A673 (cell line): ENCODE data around the gene ERVFRD-1. TPM values are rescaled to one million over a fixed set of nuclear protein-coding genes. Genes with fewer than 3 reads are reported as not detected.

Source experiments
- BruUV-seq: library from RNA; stranded (reverse); fragments of 400-500 nt; replicated peaks from 2 replicates; lab custom pipeline; 2021; lab: Mats Ljungman, UMichigan
- CTCF ChIA-PET: fragments of 300-600 bp; sonication (Branson Sonifier 250); formaldehyde crosslinking; loops from one replicate; lab custom pipeline; 2022; ENCODE audit warnings: antibody characterized with exemption; lab: Charles Lee
- POLR2A ChIA-PET: fragments of 300-600 bp; sonication (Branson Sonifier 250); formaldehyde crosslinking; loops from one replicate; lab custom pipeline; 2022; ENCODE audit warnings: antibody characterized with exemption; ENCODE audit not compliant: low non-redundant PET; lab: Charles Lee
- DNase-seq: peaks from one replicate; pipeline ENCODE4 v3.0.0-alpha.2; 2015; ENCODE audit warnings: low spot score
- H3K27ac ChIP-seq: fragments of 200-600 bp; sonication (generic); 2 replicates; pipeline ENCODE4 v1.5.1; 2016; ENCODE audit warnings: mixed run types, low read depth, mild to moderate bottlenecking, mixed read lengths, antibody characterized with exemption, low read length; ENCODE audit not compliant: poor library complexity, severe bottlenecking
- H3K27me3 ChIP-seq: fragments of 200-600 bp; sonication (generic); replicated peaks from 2 replicates; pipeline ENCODE4 v1.6.1; 2017; ENCODE audit warnings: mixed run types, low read depth, mild to moderate bottlenecking, mixed read lengths, antibody characterized with exemption, low read length; ENCODE audit not compliant: insufficient read depth, poor library complexity
- H3K36me3 ChIP-seq: fragments of 200-600 bp; sonication (generic); 2 replicates; pipeline ENCODE4 v1.6.1; 2016; ENCODE audit warnings: mixed run types, mild to moderate bottlenecking, mixed read lengths, antibody characterized with exemption, low read length; ENCODE audit not compliant: insufficient read depth, poor library complexity, severe bottlenecking
- H3K4me1 ChIP-seq: fragments of 200-600 bp; sonication (generic); 2 replicates; pipeline ENCODE4 v1.6.1; 2017; ENCODE audit warnings: mixed run types, mild to moderate bottlenecking, mixed read lengths, antibody characterized with exemption, low read length; ENCODE audit not compliant: insufficient read depth, poor library complexity, severe bottlenecking
- H3K4me3 ChIP-seq: fragments of 200-600 bp; sonication (generic); 2 replicates; pipeline ENCODE4 v1.5.1; 2016; ENCODE audit warnings: low read depth, mixed run types, mild to moderate bottlenecking, mixed read lengths, low read length; ENCODE audit not compliant: poor library complexity, severe bottlenecking
- H3K9me3 ChIP-seq: fragments of 200-600 bp; sonication (generic); 2 replicates; pipeline ENCODE4 v1.6.1; 2016; ENCODE audit warnings: mixed run types, low read depth, mild to moderate bottlenecking, mixed read lengths, antibody characterized with exemption, low read length; ENCODE audit not compliant: poor library complexity, severe bottlenecking
- CTCF ChIP-seq: fragments of 300-800, 200-600 bp; sonication (generic); conservative IDR thresholded peaks from 2 replicates; pipeline ENCODE4 v1.5.1; 2017; ENCODE audit warnings: low read depth, mild to moderate bottlenecking, antibody characterized with exemption, low read length, moderate library complexity, mixed read lengths
- EZH2 ChIP-seq: fragments of 200-600 bp; sonication (generic); IDR thresholded peaks from 2 replicates; pipeline ENCODE4 v1.6.1; 2017; ENCODE audit warnings: borderline replicate concordance, low read depth, mild to moderate bottlenecking, mixed read lengths, antibody characterized with exemption, low read length; ENCODE audit not compliant: poor library complexity, severe bottlenecking
- intact Hi-C: fragments of 100-400 bp; cut with micrococcal nuclease; formaldehyde crosslinking; loops from one replicate; pipeline ENCODE4 v1.10.0; 2022; ENCODE audit not compliant: unreplicated experiment
- total RNA-seq: library from RNA; stranded (reverse); gene quantifications from 2 replicates; pipeline ENCODE4 v1.2.3, GENCODE V29; 2021

The ERVFRD-1 gene
- total RNA-seq, 1 experiment from 2014 or later: 0.11 TPM

GRCh38 chr6:11078266-11078665, 33.3 kb downstream of the ERVFRD-1 start:
- H3K27ac ChIP-seq: no peak overlapping the region
- no peaks in the 10 kb centered on the region for H3K9me3 ChIP-seq
- intact Hi-C loops: no loop called here
- ChIA-PET POLR2A (no interaction called here), CTCF (no interaction called here)
- no peaks in the 10 kb centered on the region for H3K36me3 ChIP-seq
- BruUV-seq: no TSS peak
- no peaks in the 10 kb centered on the region for H3K4me1 ChIP-seq
- H3K4me3 ChIP-seq: no peak overlapping the region
- DNase-seq: no peak
- H3K27me3 ChIP-seq: no peaks in the 10 kb centered on the region
- TF ChIP-seq EZH2 (no peak), CTCF (no peak)

GRCh38 chr6:11076540-11076939, 35.0 kb downstream of the ERVFRD-1 start:
- TF ChIP-seq EZH2 (no peak), CTCF (no peak)
- Histone ChIP-seq H3K27me3 (no peaks in the 10 kb centered on the region), H3K9me3 (no peaks in the 10 kb centered on the region), H3K27ac (no peak overlapping the region), H3K4me1 (no peaks in the 10 kb centered on the region), H3K36me3 (no peaks in the 10 kb centered on the region), H3K4me3 (no peak overlapping the region)
- BruUV-seq: no TSS peak
- intact Hi-C loops: no loop called here
- ChIA-PET POLR2A (no interaction called here), CTCF (no interaction called here)
- no peak for DNase-seq

- H3K27ac ChIP-seq: no peak overlapping the region
- TF ChIP-seq CTCF (no peak), EZH2 (no peak)
- ChIA-PET POLR2A (no interaction called here), CTCF (no interaction called here)
- H3K4me1 ChIP-seq: no peaks in the 10 kb centered on the region
- H3K4me3 ChIP-seq: no peak overlapping the region
- no peaks in the 10 kb centered on the region for H3K27me3 ChIP-seq
- intact Hi-C loops: no loop called here
- no peak for DNase-seq
- no peaks in the 10 kb centered on the region for H3K36me3 ChIP-seq
- BruUV-seq: no TSS peak
- no peaks in the 10 kb centered on the region for H3K9me3 ChIP-seq
These were observed 39.4 kb downstream of the ERVFRD-1 start for GRCh38 chr6:11072101-11072500.
